ENCODE measurements around the gene GET4.
"Not testable (repeated sequence)": the region's sequence is repeated elsewhere in the genome, so short reads cannot be mapped to it uniquely, and the experiment has no call there.

The GET4 gene

DNA sequence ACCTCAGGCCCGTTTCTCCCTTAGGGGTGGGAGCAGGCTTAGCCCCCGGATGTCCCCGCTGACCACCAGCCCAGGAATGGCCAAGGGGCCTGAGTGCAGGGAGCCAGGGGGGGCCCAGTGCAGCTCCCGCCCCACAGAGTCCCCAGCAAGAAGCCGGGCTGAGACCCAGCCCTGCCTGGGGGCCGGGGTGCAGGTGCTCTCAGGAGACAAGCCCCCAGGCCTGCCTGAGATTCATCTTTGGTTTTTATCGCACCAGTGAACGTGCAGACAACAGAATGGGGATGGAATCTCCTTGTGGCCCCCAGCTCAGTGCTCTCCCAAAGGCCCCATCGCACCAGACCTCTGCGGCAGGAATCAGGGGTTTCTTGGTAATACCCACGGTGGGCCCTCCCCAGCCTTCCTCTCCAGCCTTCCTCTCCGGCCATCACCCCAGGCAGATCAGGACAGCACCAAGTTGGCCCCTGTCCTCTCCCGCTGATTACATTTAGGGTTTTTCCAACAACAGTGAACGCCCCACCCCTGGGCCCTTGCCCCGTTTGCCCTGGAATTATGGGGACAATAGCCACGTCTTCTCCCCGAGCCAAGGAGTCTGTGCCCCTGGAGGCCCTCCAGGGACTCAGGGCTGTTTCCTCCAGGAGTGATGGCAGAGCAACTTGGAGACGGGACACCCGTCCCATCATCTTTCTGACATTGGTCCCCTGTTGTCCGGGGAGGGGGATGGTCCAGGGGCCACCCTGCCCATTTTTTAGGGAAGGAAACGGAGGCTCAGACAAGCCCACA lies 55.7 kb downstream of the GET4 start:
- no peak for DNase-seq

DNA sequence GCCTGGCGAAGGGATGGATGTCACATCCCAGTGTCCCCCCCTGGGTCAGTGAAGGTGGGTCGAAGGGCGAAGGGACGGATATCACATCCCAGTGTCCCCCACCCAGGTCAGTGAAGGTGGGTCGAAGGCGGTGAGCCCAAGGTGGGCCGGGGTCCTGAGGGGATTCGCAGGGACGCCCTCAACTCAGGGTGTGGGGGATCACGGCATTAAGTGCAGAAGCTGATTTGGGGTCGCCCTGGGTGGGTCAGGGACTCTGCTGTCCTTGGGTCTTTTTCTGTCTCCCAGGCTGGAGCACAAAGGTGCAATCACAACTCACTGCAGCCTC lies 56.3 kb downstream of the GET4 start:
- no peak for DNase-seq

DNA sequence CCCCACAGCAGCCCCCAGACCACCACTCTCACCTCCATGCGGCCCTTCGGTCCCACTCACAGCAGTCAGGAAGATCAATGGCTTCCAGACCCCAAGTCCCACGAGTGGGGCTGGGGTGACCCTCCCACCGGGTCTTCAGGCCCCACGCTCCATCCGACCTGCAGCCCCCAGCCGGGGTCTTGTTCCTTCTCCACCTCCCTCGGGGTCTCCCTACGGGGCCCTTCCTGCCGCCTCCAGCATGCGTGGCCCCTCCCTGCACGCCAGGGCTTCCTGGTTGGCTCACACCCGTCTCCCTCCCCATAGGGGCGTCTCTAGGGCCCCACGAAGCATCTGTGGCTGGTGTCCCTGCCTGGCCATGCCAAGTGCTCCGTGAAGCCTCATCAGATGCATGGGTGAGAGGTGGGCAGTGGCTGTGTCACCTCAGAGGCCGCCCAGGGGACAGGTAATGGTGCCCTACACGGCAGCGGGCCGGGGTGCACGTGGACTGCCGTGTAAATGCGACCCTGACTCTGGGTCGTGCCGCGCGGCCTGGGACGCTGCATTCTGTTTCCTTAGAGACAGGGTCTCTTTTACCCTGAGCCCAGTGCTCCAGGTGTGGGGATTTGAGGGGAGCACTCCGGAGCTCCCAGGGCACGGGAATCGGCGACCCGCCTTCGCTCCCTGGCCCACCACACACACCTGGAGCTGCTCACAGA lies 58.3 kb downstream of the GET4 start:
- DNase-seq: no peak

DNA sequence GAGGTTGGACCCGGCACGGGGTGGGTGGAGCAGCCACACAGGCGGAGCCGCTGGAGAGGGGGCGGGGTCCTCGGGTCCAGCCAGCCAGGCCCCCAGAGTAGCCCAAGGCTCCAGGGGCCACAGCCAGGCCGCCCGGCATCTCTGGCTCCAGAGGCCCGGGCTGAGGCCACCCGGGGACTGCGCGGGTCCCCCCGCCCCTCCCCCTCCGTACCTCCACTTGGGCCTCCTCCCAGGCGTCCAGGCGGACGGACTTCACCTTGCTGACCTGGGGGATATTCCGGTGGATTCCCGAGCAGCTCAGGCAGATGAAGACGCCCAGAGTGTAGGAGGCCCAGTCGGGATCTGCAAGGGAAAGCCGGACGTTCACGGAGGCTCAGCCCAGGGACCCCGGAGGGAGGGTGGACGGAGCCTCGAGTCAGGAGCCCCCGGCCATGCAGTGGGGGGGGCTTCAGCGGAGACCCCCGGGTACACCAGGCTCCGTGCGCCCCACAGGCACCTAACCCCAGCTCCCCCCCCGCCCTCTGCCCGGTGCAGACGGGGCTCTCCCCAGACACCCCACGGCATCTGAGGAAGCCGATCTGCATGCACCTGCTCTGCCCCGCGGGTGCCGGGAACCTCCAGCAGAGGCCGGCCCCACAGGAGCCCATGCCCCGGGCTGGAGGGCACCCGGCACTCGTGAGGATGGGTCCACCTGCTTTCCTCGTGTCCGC lies 59.0 kb downstream of the GET4 start:
- no peak for DNase-seq

DNA sequence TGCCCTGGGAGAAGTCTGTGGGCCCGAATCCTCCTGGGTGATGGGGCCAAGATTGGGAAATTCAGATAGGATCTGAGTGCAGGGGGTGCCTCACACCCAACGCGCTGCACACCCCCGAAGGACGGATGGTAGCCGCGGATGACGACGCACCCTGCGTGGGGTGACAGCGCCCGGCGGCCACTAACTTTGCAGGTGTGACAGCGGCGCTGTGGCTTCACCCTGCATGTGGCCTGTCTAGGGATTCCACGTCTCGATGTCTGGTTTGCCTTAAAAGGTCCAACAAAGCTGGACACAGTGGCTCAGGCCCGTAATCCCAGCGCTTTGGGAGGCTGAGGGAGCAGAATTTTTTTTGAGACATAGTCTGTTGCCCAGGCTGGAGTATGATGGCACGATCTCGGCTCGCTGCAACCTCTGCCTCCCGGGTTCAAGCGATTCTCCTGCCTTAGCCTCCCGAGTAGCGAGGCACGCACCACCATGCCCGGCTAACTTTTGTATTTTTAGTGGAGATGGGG lies 59.6 kb downstream of the GET4 start:
- no peak for DNase-seq

DNA sequence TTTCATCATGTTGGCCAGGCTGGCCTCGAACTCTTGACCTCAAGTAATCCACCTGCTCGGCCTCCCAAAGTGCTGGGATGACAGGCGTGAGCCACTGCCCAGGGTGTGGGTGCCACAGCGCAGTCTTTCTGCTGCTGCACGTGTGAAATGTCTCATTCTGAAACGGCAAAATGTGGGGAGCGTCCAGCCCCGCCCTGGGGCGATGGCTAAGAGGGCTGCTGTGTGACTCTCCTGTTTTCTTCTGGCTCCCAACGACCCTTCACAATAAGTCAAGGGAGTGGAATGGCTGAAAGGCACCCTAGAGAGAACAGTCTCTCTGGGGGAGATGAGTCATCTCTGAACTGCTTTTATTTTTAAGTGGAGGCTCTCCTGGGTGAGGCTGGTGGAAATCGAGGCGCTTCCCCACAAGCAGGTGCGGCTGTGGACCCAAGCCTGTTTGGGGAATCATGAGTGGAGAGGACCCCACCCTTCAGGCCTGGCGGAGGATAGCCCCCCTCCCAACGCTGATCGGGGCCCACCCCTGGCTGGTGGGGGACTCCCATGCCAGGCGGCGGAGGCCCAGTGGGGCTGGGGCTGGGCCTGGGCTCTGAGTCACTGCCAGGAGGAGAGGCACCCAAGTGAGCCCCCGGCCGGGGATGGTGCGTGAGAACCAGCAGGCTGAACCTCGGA lies 60.2 kb downstream of the GET4 start:
- DNase-seq: no peak

DNA sequence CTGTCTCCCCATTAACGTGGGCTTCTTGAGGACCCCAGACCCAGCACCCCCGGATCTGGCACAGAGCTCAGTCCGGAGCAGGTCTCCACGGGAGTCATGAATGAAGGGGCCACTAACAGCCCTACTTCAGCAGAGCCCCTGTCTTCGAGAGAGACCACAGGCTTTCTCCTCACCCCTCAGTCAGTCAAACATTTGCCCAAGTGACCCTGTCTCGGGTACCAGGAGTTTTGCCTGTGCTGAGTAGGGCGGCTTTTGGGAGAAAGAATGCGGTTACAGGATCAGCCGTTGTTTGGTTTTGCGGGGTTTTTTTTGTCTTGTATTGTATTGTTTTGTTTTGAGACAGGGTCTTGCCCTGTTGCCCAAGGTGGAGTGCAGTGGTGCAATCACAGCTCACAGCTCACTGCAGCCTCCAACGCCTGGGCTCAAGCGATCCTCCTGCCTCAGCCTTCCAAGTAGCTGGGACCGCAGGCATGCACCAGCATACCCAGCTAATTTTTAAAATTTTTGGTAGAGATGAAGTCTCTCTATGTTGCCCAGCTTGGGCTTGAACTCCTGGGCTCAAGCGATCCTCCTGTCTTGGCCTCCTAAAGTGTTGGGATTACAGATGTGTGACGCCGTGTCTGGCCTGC lies 61.6 kb downstream of the GET4 start:
- no peak for DNase-seq

DNA sequence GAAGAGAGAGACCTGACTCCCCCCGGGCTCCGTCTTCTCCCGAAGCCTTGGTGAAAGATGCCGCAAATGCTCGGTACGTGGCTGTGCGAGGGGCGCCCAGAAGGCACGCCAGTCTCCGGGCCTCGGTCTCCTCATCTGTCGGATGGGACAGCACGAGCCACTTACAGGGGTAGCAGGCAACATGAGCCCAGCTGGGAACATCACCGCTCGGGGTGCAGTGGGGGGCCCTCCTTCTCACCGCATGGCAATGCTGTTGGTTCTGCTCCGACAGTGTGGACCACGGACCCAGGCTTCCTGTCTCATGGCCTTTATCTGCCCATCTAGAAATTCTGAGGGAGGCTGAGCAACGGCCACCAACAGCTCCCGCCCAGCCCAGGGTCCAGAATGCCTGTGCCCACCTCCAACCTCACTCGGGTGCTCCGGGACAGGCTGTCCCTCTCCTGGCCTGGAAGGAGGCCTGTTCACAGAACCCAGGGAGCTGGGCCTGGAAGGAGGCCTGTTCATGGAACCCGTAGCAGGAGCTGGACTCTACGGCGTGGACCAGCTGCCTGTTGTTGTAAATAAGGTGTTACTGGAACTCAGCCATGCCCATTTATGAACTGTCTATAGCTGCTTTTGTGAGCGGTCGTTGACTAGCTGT lies 62.3 kb downstream of the GET4 start:
- no peak for DNase-seq

DNA sequence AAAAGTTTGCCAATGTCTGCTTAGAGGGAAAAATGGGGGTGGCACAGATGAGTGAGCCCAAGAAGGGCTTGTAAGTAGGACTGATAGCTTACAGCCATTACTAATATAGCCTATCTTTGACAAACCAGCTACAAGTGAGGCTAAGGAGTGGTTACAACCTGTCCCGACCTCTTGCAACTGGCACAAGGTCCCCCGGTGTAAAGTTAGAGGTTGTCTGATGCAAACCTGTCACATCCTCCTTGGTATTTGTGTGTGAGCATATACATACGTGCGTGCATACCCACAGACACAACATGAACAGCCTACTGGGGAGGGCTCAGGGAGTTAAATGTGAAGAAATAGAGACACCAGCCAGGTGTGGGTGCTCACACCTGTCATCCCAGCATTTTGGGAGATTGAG lies 63.5 kb downstream of the GET4 start:
- no peak for DNase-seq

DNA sequence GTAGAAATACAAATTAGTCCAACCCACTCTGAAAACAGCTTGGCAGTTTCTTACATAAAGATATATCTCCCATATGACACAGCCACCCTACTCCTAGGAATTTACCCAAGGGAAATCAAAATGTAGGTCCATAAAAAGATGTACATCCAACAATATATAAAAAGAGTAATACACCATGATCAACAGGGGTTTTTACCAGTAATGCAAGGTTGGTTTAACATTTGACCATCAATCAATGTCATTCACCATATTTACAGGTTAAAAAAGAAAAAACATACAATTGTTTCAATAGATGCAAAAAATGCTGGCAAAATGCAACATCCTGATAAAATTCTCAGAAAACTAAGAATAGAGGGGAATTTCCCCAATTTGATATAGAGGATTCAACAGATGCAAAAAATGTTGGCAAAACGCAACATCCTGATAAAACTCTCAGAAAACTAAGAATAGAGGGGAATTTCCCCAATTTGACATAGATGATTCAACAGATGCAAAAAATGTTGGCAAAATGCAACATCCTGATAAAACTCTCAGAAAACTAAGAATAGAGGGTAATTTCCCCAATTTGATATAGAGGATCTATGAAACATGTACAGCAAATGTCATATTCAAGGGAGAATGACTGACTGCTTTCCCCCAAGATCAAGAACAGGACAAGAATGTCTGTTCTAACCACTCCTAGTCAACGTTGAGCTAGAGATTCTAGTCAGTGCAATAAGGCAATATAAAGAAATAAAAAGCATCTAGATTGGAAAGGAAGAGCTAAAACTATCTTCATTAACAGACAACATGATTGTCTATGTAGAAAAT lies 64.5 kb downstream of the GET4 start:
- DNase-seq: no peak

DNA sequence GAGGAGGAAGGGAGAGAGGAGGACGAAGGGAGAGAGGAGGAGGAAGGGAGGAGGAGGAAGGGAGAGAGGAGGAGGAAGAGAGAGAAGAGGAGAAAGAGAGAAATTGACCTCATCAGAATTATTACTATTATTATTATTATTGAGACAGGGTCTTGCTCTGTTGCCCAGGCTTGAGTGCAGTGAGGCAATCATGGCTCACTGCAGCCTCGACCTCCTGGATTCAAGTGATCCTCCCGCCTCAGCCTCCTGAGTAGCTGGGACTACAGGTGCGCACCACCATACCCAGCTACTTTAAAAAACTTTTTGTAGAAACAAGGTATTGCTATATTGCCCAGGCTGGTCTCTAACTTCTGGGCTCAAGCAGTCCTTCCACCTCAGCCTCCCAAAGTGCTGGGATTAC lies 67.4 kb downstream of the GET4 start:
- DNase-seq: not testable (repeated sequence)

DNA sequence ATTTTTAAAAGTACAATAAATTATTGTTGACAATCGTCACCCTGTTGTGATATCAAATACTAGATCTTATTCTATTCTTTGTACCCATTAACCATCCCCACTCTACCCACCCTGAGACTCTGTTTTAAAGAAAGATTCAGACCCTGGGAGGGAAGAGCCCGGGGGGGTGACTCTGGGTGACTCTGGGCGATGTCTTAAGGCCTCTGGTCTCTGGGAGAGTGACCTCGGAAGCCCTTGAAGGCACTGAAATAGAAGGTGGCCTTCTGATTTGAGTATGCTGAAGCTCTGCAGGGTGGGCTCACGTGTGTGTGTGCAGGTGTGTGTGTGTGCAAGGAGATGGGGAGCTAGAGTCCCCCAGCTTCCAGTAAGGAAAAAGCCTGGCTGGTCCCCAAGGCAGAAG lies 68.4 kb downstream of the GET4 start:
- DNase-seq: no peak

DNA sequence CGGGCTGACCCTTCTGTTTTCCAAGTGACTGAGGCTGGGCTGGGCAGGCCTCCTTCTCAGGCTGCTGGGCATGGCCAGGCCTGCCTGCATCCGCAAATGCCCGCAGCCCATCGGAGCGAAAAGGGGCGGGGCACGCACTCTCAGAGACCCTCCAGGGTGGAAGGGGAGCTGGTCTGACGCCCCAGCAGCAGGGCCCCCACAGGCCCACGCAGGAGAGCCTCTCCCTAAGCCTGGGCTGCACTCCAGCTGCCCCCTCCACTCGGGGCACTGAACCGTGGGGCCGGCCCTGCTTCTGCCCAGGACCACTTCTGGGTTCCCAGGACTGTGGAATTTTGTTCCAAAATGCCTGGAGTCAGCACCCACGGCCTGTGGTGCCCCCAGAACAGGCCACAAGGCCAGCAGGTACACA lies 68.8 kb downstream of the GET4 start:
- no peak for DNase-seq

DNA sequence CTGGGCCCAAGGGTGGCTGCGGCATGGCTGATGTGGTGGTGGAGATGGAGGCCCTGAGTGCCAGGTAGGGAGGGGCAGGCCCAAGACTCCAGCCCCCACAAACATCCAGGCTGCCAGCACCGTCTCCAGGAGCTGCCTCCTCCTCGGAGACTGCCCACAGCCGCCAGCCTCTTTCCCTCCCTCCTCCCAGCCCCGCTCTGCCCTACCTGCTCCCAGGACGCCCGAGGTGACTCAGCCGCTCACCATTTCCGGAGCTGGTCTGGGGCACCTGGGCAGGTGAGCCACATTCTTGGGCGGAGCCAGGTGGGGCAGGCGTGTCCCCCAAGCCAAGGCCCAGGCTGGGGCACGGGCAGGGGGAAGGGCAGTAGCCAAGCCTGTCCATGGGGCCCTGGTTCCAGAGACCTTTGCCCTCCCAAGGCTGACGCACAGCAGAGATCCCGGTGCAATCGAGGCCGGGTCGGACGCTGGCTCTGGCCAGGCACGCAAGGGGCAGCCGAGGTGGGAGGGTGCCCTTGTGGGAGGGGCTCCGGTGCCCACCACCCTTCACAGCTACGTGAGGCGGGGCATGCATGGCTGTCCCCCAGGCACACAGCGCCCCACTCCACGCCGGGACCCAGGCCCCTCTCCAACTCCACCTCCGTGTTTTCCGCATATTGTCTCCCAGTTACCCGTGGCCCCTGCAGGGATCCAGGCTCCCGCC lies 69.4 kb downstream of the GET4 start:
- no peak for DNase-seq
